Suprapubic skin (tissue), 4 donors: Measurements from ENCODE around the gene DNLZ. TPM values are rescaled to one million over a fixed set of nuclear protein-coding genes. Genes with fewer than 3 reads are reported as not detected.
A peak's percentile ranks its signal among the peaks of the same experiment; 100 is the strongest.

Experiments
- DNase-seq, 2 donors: peaks; one replicate each; pipeline ENCODE4 v3.0.0-alpha.2; 2019; ENCODE audit warnings: low spot score in 2 of 2
- H3K27ac ChIP-seq: fragments of 200-600 bp; sonication (generic); one replicate; pipeline ENCODE4 v1.5.1; 2019
- H3K27me3 ChIP-seq: fragments of 200-600 bp; sonication (generic); one replicate; pipeline ENCODE4 v1.5.1; 2019
- H3K36me3 ChIP-seq: fragments of 200-600 bp; sonication (generic); one replicate; pipeline ENCODE4 v1.5.1; 2019
- H3K4me1 ChIP-seq: fragments of 200-600 bp; sonication (generic); one replicate; pipeline ENCODE4 v1.5.1; 2019
- H3K4me3 ChIP-seq: fragments of 200-600 bp; sonication (generic); one replicate; pipeline ENCODE4 v1.5.1; 2019; ENCODE audit warnings: mild to moderate bottlenecking
- H3K9me3 ChIP-seq: fragments of 200-600 bp; sonication (generic); one replicate; pipeline ENCODE4 v1.5.1; 2019
- EP300 ChIP-seq: sonication (generic); formaldehyde crosslinking; IDR thresholded peaks from one replicate; pipeline ENCODE4 v1.6.1; 2017; ENCODE audit warnings: antibody characterized with exemption
- POLR2A ChIP-seq, 2 donors: fragments of 450-650 bp; IDR thresholded peaks; one replicate each; pipeline ENCODE4 v1.6.1; 2017; ENCODE audit warnings: antibody characterized with exemption in 2 of 2, mild to moderate bottlenecking in 2 of 2, moderate library complexity in 2 of 2
- POLR2AphosphoS5 ChIP-seq, 3 donors: sonication (generic); formaldehyde crosslinking; IDR thresholded peaks; one replicate each; pipeline ENCODE4 v1.6.1; 2017; ENCODE audit warnings: antibody characterized with exemption in 3 of 3
- WGBS: methylation state at CpG from one replicate; pipeline ENCODE4 v1.1.5; 2018; 5-methylcytosine and 5-hydroxymethylcytosine counted together
- total RNA-seq, 4 donors: library from RNA; depleted of rRNA; stranded (reverse); fragments of >200 nt; gene quantifications; one replicate each; pipeline ENCODE4 v1.1.0, GENCODE V29; 2016
- TF ChIP-seq, protein P1 (sequence below), 2 donors: fragments of 200-600 bp in 1 of 2; fragments of 450-650 bp in 1 of 2; sonication (generic) in 1 of 2; IDR thresholded peaks; one replicate each; pipeline ENCODE4 v1.5.1; 2016 to 2019; ENCODE audit warnings: antibody characterized with exemption in 2 of 2, mild to moderate bottlenecking in 1 of 2, moderate library complexity in 1 of 2

The DNLZ gene
- total RNA-seq, result 10 to 100 TPM; 11.3 to 46.4 (median 37.9) TPM

DNA sequence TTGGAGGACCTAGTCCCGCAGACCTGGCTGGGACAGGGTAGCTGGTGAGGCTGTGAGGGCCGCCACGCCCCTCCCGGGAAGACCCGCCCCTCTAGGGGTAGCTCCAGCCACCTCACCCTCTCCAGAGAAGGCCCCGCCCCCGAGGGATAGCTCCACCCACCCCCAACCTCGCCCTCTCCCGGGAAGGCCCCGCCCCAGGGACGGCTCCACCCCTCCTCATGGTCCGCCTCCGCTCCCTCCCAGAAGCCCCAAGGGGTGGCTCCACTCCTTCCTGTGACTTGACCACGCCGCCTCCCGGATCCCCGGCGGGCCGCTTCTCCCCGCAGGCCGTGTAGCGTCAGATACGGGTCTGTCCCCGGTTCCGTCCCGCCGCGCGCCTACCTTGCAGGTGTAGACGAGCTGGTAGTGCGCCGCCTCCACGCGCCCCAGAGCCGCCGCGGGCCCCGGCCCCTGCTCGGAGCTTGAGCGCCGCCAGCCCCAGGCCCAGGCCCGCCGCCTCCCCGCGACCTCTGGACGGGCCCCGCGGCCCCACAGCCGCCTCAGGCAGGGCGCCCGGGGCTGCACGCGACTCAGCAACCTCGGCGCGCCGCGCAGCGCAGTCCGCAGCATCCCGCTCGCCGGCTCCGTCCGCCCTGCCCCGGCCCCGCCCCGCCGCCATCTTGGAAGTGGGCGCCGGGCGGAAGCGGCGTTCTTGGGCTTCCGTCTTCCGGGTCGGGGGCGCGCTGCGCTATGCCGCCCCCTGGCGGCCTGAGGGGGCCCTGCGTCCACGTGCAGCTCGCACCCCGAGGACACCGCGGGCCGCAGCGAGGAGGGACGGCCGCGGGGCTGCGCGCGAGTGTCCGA is at the start of gene DNLZ:
Gene DNLZ, minus strand, starts transcription at position 639 of the 843 bp plus-strand sequence. Its CDS starts 30 bp downstream, at position 609.
- peak within 1 kb of the TSS; percentile 92 for H3K4me3 ChIP-seq
- WGBS, result under 1% methylated on average over 36 of the region's 97 CpGs
- H3K27me3 ChIP-seq, result no peaks in the 10 kb centered on the region
- no peaks in the 10 kb centered on the region for H3K9me3 ChIP-seq
- H3K27ac ChIP-seq, result peak within 1 kb of the TSS; percentile 96
- TF ChIP-seq EP300, result no peak
- peak in 2 of 3 donors; percentile 62 to 73 for TF ChIP-seq POLR2AphosphoS5 (IDR thresholded peaks at IDR 0.05)
- peak; percentile 57 to 67 for TF ChIP-seq POLR2A (IDR thresholded peaks at IDR 0.05)
- TF ChIP-seq, protein P1, sequence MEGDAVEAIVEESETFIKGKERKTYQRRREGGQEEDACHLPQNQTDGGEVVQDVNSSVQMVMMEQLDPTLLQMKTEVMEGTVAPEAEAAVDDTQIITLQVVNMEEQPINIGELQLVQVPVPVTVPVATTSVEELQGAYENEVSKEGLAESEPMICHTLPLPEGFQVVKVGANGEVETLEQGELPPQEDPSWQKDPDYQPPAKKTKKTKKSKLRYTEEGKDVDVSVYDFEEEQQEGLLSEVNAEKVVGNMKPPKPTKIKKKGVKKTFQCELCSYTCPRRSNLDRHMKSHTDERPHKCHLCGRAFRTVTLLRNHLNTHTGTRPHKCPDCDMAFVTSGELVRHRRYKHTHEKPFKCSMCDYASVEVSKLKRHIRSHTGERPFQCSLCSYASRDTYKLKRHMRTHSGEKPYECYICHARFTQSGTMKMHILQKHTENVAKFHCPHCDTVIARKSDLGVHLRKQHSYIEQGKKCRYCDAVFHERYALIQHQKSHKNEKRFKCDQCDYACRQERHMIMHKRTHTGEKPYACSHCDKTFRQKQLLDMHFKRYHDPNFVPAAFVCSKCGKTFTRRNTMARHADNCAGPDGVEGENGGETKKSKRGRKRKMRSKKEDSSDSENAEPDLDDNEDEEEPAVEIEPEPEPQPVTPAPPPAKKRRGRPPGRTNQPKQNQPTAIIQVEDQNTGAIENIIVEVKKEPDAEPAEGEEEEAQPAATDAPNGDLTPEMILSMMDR (IDR thresholded peaks at IDR 0.05), result peak; percentile 98 to 99
- peak; percentile 98 to 99 for DNase-seq
- H3K36me3 ChIP-seq, result peaks cover under 1% of the 10 kb centered on the region
- peaks cover 39% of the 10 kb centered on the region for H3K4me1 ChIP-seq

DNA sequence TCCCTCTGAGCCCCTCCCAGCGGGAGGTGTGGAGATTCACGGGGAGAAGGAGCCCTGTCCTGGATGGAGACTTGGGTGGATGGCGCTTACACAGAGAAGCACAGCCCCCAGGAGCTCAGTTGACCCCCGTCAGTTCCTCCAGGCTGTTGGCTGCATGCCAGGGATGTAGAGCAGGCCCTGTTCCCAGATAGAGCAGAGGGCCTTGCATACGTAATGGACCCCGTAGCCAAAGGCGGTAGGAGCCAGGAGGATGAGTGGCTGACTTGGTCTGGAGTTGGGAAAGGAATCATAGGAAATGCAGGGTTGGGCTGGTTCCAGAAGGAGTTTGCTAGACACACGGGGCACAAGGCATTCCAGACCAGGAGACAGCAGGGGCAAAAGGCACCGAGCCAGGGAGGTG is 49.4 kb upstream of the DNLZ start:
- Histone ChIP-seq H3K27me3 (no peaks in the 10 kb centered on the region), H3K27ac (no peak overlapping the region), H3K9me3 (no peaks in the 10 kb centered on the region), H3K4me3 (no peak overlapping the region), H3K36me3 (peaks cover 55% of the 10 kb centered on the region), H3K4me1 (peaks cover 30% of the 10 kb centered on the region)
- no peak for DNase-seq
- TF ChIP-seq POLR2AphosphoS5 (IDR thresholded peaks at IDR 0.05), result no peak
- no peak for TF ChIP-seq EP300
- no peak for TF ChIP-seq POLR2A (IDR thresholded peaks at IDR 0.05)
- TF ChIP-seq, protein P1 (IDR thresholded peaks at IDR 0.05), result no peak
- WGBS, result 75% methylated on average over 9 of the region's 9 CpGs

DNA sequence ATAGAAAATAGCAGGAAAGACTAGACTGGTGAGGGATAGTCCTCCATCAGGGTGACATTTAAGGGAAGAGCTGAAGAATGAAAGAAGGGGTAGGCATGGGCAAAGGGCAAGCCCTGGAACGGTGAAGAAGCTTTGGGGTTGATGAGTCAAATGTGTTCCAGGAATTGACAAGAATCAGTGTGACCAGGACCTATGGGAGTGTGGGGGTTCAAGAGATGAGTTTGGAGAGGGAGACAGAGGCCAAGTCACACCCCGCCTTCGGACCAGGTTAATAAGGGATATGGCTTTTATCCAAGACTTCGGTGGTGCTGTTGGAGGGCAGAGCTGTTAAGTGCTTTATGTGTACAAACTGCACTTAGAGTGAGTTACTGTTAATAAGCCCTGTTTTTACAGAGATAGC is 47.8 kb upstream of the DNLZ start:
- H3K36me3 ChIP-seq, result peaks cover 53% of the 10 kb centered on the region
- TF ChIP-seq POLR2AphosphoS5 (IDR thresholded peaks at IDR 0.05), result no peak
- TF ChIP-seq POLR2A (IDR thresholded peaks at IDR 0.05), result no peak
- TF ChIP-seq, protein P1 (IDR thresholded peaks at IDR 0.05), result no peak
- TF ChIP-seq EP300, result no peak
- WGBS, result 21% methylated on average over 4 of the region's 4 CpGs
- H3K27me3 ChIP-seq, result no peaks in the 10 kb centered on the region
- H3K4me3 ChIP-seq, result peak overlapping the region; percentile 91
- DNase-seq, result no peak
- peaks cover 30% of the 10 kb centered on the region for H3K4me1 ChIP-seq
- H3K9me3 ChIP-seq, result no peaks in the 10 kb centered on the region
- no peak overlapping the region for H3K27ac ChIP-seq

DNA sequence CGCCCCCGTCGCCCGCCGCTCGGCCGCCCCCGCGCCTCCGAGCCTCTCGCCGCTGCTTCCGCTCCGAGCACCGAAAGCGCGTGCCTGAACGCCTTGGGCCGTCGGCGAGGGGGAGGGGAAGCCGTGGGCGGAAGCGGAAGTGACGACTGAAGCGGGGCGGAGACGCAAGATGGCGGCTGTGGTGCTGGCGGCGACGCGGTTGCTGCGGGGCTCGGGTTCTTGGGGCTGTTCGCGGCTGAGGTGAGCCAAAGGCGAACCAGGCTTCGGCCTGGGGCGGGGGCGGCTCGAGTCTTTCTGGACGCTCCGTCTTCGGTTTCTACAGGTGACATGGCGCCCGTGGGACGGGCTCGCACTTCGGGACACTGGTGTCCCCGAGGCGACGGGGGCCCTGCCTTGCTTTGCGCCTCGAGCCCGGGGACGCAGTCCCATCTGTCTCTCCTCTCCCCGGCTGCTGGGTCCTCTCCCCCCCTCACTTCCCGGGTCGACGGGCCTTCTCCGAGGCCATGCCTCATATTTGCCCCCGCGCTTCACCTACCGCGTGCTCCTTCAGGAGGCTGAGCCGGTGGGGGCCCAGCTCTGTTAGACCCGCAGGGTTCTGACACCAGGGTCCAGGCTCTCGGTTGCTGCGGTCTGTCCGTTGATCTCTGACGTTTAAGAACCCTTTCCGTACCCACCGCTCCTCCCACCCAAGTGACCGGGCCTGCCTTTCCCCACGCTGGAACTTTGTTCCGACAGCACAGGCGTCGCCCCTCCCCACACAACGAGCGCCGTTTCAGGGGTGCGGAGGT is 47.1 kb upstream of the DNLZ start, which contains the start of the genes ENTR1 and PMPCA:
Gene ENTR1, minus strand, starts transcription at position 115 of the 788 bp plus-strand sequence. CDS start 217 bp downstream, outside the sequence.
Gene PMPCA, plus strand, starts transcription at position 159 of the 788 bp plus-strand sequence. Its CDS starts 11 bp downstream, at position 170.
- peak; percentile 96 for DNase-seq
- H3K27me3 ChIP-seq, result no peaks in the 10 kb centered on the region
- peaks cover 53% of the 10 kb centered on the region for H3K36me3 ChIP-seq
- H3K27ac ChIP-seq, result peak within 1 kb of the TSS; percentile 81
- no peaks in the 10 kb centered on the region for H3K9me3 ChIP-seq
- TF ChIP-seq EP300 (no peak), POLR2AphosphoS5 (IDR thresholded peaks at IDR 0.05) (peak; percentile 85 to 94 (median 90)), POLR2A (IDR thresholded peaks at IDR 0.05) (peak; percentile 65)
- TF ChIP-seq, protein P1 (IDR thresholded peaks at IDR 0.05), result no peak
- H3K4me3 ChIP-seq, result peak within 1 kb of the TSS; percentile 91
- WGBS, result 0% methylated on average over 49 of the region's 83 CpGs
- peaks cover 30% of the 10 kb centered on the region for H3K4me1 ChIP-seq
